Liver (tissue), 9 donors: ENCODE results near the gene FRAS1. TPM values are rescaled to one million over a fixed set of nuclear protein-coding genes. Genes with fewer than 3 reads are reported as not detected.

Experiments used
- DNase-seq: peaks from one replicate; pipeline ENCODE4 v3.0.0-alpha.2; 2017; ENCODE audit warnings: low spot score
- H3K27ac ChIP-seq, 2 donors: one replicate each; pipeline ENCODE4 v1.7.0; 2013; ENCODE audit warnings: inconsistent platforms in 2 of 2, low read length in 2 of 2, control low read depth in 1 of 2, low read depth in 1 of 2, mild to moderate bottlenecking in 1 of 2
- H3K27me3 ChIP-seq, 4 donors: one replicate each; pipeline versions ENCODE4 v1.6.1 to v1.7.0; 2013; ENCODE audit warnings: low read length in 3 of 4, inconsistent platforms in 1 of 4, mild to moderate bottlenecking in 1 of 4, moderate library complexity in 1 of 4; ENCODE audit not compliant: control insufficient read depth in 4 of 4, insufficient read depth in 4 of 4
- H3K36me3 ChIP-seq, 4 donors: one replicate each; pipeline versions ENCODE4 v1.6.1 to v1.7.0; 2013; ENCODE audit warnings: low read length in 3 of 4, mild to moderate bottlenecking in 3 of 4, low read depth in 1 of 4, moderate library complexity in 1 of 4; ENCODE audit not compliant: control insufficient read depth in 4 of 4, insufficient read depth in 3 of 4
- H3K4me1 ChIP-seq, 4 donors: one replicate each; pipeline versions ENCODE4 v1.6.1 to v1.7.0; 2013; ENCODE audit warnings: low read length in 3 of 4, mild to moderate bottlenecking in 3 of 4, moderate library complexity in 1 of 4; ENCODE audit not compliant: control insufficient read depth in 4 of 4, insufficient read depth in 4 of 4
- H3K4me3 ChIP-seq, 3 donors: one replicate each; pipeline versions ENCODE4 v1.6.1 to v1.7.0; 2013; ENCODE audit warnings: low read length in 3 of 3, control low read depth in 1 of 3, low read depth in 1 of 3, mild to moderate bottlenecking in 1 of 3
- H3K9ac ChIP-seq, 2 donors: one replicate each; pipeline ENCODE4 v1.7.0; 2013; ENCODE audit warnings: low read length in 2 of 2, mild to moderate bottlenecking in 2 of 2, moderate library complexity in 2 of 2, control low read depth in 1 of 2, low read depth in 1 of 2
- H3K9me3 ChIP-seq, 4 donors: one replicate each; pipeline versions ENCODE4 v1.6.1 to v1.7.0; 2013; ENCODE audit warnings: low read length in 3 of 4; ENCODE audit not compliant: control insufficient read depth in 4 of 4
- CTCF ChIP-seq: fragments of 150-350 bp; IDR thresholded peaks from 2 replicates; pipeline ENCODE4 v1.5.1; 2017; ENCODE audit warnings: improper control_type of control experiment, low read depth, low read length; ENCODE audit not compliant: missing input control
- EGR1 ChIP-seq, 2 donors: IDR thresholded peaks; 2 replicates each; pipeline ENCODE4 v1.6.1; 2016 to 2018; ENCODE audit warnings: antibody characterized with exemption in 2 of 2, low read depth in 2 of 2
- FOXA1 ChIP-seq: IDR thresholded peaks from 2 replicates; pipeline ENCODE4 v1.6.1; 2016; ENCODE audit warnings: antibody characterized with exemption
- FOXA2 ChIP-seq: IDR thresholded peaks from 2 replicates; pipeline ENCODE4 v1.6.1; 2016; ENCODE audit warnings: antibody characterized with exemption
- GABPA ChIP-seq, 2 donors: IDR thresholded peaks in 1 of 2; conservative IDR thresholded peaks in 1 of 2; 2 replicates each; pipeline ENCODE4 v1.6.1; 2016; ENCODE audit warnings: antibody characterized with exemption in 2 of 2, mild to moderate bottlenecking in 1 of 2, moderate library complexity in 1 of 2
- HNF4A ChIP-seq, 2 donors: conservative IDR thresholded peaks; 2 replicates each; pipeline ENCODE4 v1.6.1; 2016; ENCODE audit warnings: antibody characterized with exemption in 2 of 2, mild to moderate bottlenecking in 2 of 2
- HNF4G ChIP-seq: IDR thresholded peaks from 2 replicates; pipeline ENCODE4 v1.6.1; 2016; ENCODE audit warnings: antibody characterized with exemption
- JUND ChIP-seq, 2 donors: IDR thresholded peaks; 2 replicates each; pipeline ENCODE4 v1.6.1; 2016; ENCODE audit warnings: antibody characterized with exemption in 2 of 2
- RAD21 ChIP-seq, 2 donors: IDR thresholded peaks; 2 replicates each; pipeline ENCODE4 v1.6.1; 2016; ENCODE audit warnings: antibody characterized with exemption in 2 of 2, mild to moderate bottlenecking in 2 of 2
- REST ChIP-seq: IDR thresholded peaks from 2 replicates; pipeline ENCODE4 v1.6.1; 2016; ENCODE audit warnings: antibody characterized with exemption, mild to moderate bottlenecking
- RXRA ChIP-seq, 2 donors: IDR thresholded peaks; 2 replicates each; pipeline ENCODE4 v1.6.1; 2017 to 2018; ENCODE audit warnings: antibody characterized with exemption in 2 of 2, mild to moderate bottlenecking in 1 of 2
- TAF1 ChIP-seq: conservative IDR thresholded peaks from 2 replicates; pipeline ENCODE4 v1.6.1; 2016; ENCODE audit warnings: antibody characterized with exemption, mild to moderate bottlenecking
- YY1 ChIP-seq: IDR thresholded peaks from 2 replicates; pipeline ENCODE4 v1.6.1; 2016; ENCODE audit warnings: antibody characterized with exemption, mild to moderate bottlenecking
- WGBS: extraction: QIAGEN DNeasy Blood & Tissue Kit; methylation state at CpG from one replicate; pipeline ENCODE4 v1.1.7; 2013; 5-methylcytosine and 5-hydroxymethylcytosine counted together
- polyA plus RNA-seq, 2 donors: library from polyadenylated mRNA; stranded (reverse) in 1 of 2; unstranded in 1 of 2; fragments of 200-250 nt in 1 of 2; fragments of >200 nt in 1 of 2; fragmentation: Nextera tagmentation in 1 of 2; extraction: Ambion mirVana in 1 of 2; gene quantifications; one replicate each; pipeline versions ENCODE4 v1.2.1 to v1.2.3, GENCODE V29; 2013 to 2015
- total RNA-seq, 2 donors: library from RNA; depleted of rRNA; stranded (reverse); fragments of >200 nt; gene quantifications; one replicate each; pipeline ENCODE4 v1.2.3, GENCODE V29; 2014
- TF ChIP-seq, protein P1 (sequence below): IDR thresholded peaks from 2 replicates; pipeline ENCODE4 v1.6.1; 2016; ENCODE audit warnings: antibody characterized with exemption
- TF ChIP-seq, protein P2 (sequence below): IDR thresholded peaks from 2 replicates; pipeline ENCODE4 v1.6.1; 2016; ENCODE audit warnings: antibody characterized with exemption
- donor health status: healthy.
- donor health status: healthy.
- donor health status: healthy.
- donor health status: healthy.
- donor health status: healthy.

FRAS1 gene
- total and polyA plus RNA-seq, 4 donors, result 0.08 to 6.0 (median 1.1) TPM

GRCh38 chr4:78137532-78137931 is 80.4 kb downstream of the FRAS1 start:
- no peak overlapping the region for H3K27ac ChIP-seq
- no peak overlapping the region for H3K9ac ChIP-seq
- H3K4me1 ChIP-seq, result no peaks in the 10 kb centered on the region
- TF ChIP-seq EGR1 (IDR thresholded peaks at IDR 0.05; ENCODE audit: low read depth in 2 of 2) (no peak), CTCF (no peak), HNF4A (conservative IDR thresholded peaks at IDR 0.05) (no peak), REST (no peak)
- TF ChIP-seq, protein P1, sequence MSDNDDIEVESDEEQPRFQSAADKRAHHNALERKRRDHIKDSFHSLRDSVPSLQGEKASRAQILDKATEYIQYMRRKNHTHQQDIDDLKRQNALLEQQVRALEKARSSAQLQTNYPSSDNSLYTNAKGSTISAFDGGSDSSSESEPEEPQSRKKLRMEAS, result no peak
- no peak for DNase-seq
- H3K36me3 ChIP-seq, result no peaks in the 10 kb centered on the region
- WGBS, result 91% methylated on average over 1 of the region's 1 CpG
- peaks cover 0 to 6% (median 0%) of the 10 kb centered on the region in 4 donors for H3K27me3 ChIP-seq
- no peak overlapping the region for H3K4me3 ChIP-seq
- H3K9me3 ChIP-seq, result no peaks in the 10 kb centered on the region

DNA sequence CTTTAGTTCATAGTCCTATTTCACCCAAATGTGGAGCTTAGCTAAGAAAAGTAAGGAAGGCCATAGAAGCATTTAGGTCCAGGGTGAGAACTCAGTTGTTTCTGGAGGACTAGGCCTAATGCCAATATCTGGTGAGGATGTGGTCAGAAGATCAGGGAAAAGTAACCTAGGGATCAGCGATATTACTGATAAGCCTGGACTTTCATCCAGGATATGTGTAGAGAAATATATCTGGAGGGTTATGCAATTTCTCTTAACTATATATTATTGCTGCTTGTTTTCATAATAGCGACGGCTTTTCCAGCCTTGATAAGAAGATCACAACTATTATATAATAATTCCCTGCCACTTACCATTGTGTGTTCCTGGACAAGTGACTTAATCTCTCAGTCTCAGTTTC is 81.1 kb downstream of the FRAS1 start:
- Histone ChIP-seq H3K27ac (no peak overlapping the region), H3K36me3 (no peaks in the 10 kb centered on the region), H3K9me3 (no peaks in the 10 kb centered on the region), H3K4me1 (no peaks in the 10 kb centered on the region), H3K27me3 (peaks cover 0 to 6% (median 0%) of the 10 kb centered on the region in 4 donors), H3K9ac (no peak overlapping the region), H3K4me3 (no peak overlapping the region)
- no peak for TF ChIP-seq YY1
- DNase-seq, result no peak
- WGBS, result 28% methylated on average over 3 of the region's 3 CpGs

- no peak overlapping the region for H3K9ac ChIP-seq
- no peaks in the 10 kb centered on the region for H3K27me3 ChIP-seq
- 95% methylated on average over 2 of the region's 2 CpGs for WGBS
- TF ChIP-seq, protein P2, sequence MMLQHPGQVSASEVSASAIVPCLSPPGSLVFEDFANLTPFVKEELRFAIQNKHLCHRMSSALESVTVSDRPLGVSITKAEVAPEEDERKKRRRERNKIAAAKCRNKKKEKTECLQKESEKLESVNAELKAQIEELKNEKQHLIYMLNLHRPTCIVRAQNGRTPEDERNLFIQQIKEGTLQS, result no peak
- no peak for TF ChIP-seq TAF1
- TF ChIP-seq FOXA2, result no peak
- no peak for TF ChIP-seq HNF4G
- no peak for TF ChIP-seq CTCF
- no peak for TF ChIP-seq GABPA (IDR thresholded peaks at IDR 0.05 in 1 of 2, conservative IDR thresholded peaks at IDR 0.05 in 1 of 2)
- TF ChIP-seq, protein P1, result no peak
- TF ChIP-seq JUND (IDR thresholded peaks at IDR 0.05), result no peak
- TF ChIP-seq REST, result no peak
- TF ChIP-seq FOXA1, result no peak
- TF ChIP-seq EGR1 (IDR thresholded peaks at IDR 0.05; ENCODE audit: low read depth in 2 of 2), result no peak
- TF ChIP-seq RXRA (IDR thresholded peaks at IDR 0.05), result no peak
- no peak for TF ChIP-seq RAD21 (IDR thresholded peaks at IDR 0.05)
- TF ChIP-seq YY1, result no peak
Observed at GRCh38 chr4:78143634-78144033, 86.5 kb downstream of the FRAS1 start.

More at GRCh38 chr4:78143634-78144033, 86.5 kb downstream of the FRAS1 start:
- no peak for DNase-seq
- Histone ChIP-seq H3K9me3 (no peaks in the 10 kb centered on the region), H3K27ac (no peak overlapping the region), H3K36me3 (no peaks in the 10 kb centered on the region), H3K4me3 (no peak overlapping the region), H3K4me1 (no peaks in the 10 kb centered on the region)
